IPS DF 6.9 (cell line): ENCODE data around the gene VIT.

ENCODE experiments used
- DNase-seq: peaks from one replicate; pipeline ENCODE4 v3.0.0-alpha.2; 2013; ENCODE audit warnings: low read depth, low spot score
- H3K27ac ChIP-seq: one replicate; pipeline ENCODE4 v1.5.1; 2013; ENCODE audit warnings: low read length, control low read depth
- H3K27me3 ChIP-seq: 2 replicates; pipeline ENCODE4 v1.6.1; 2013; ENCODE audit warnings: mild to moderate bottlenecking, low read length; ENCODE audit not compliant: control insufficient read depth, insufficient read depth
- H3K36me3 ChIP-seq: 2 replicates; pipeline ENCODE4 v1.6.1; 2013; ENCODE audit warnings: low read length; ENCODE audit not compliant: control insufficient read depth, insufficient read depth
- H3K4me1 ChIP-seq: 2 replicates; pipeline ENCODE4 v1.6.1; 2013; ENCODE audit warnings: low read length; ENCODE audit not compliant: control insufficient read depth, insufficient read depth
- H3K4me3 ChIP-seq: 2 replicates; pipeline ENCODE4 v1.5.1; 2013; ENCODE audit warnings: mild to moderate bottlenecking, low read length
- H3K9me3 ChIP-seq: 2 replicates; pipeline ENCODE4 v1.6.1; 2013; ENCODE audit warnings: low read length, inconsistent platforms; ENCODE audit not compliant: control insufficient read depth, insufficient read depth
- WGBS: extraction: QIAGEN DNeasy Blood & Tissue Kit; methylation state at CpG from one replicate; pipeline ENCODE4 v1.1.7; 2013; ENCODE audit warnings: mixed read lengths, missing lambda C conversion rate; ENCODE audit not compliant: insufficient read length, insufficient coverage; 5-methylcytosine and 5-hydroxymethylcytosine counted together

The VIT gene

DNA sequence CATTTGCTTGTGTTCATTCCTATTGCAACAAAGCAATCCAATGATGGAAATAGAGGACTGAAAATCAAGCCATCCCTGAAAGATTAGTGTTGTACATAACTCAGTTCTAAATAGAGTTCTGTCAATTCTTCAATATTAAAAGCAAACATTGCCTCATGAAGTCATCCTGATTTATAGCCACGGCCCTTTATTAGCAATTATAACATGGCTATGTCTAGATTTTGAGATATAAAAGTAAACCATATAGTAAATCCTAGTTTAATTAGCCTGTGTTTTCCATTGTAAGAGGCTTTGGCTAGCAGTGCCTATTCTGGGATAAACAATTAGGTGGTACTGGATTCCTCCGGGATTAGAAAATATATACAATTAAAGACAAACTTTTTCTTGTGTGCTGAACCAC is 33.2 kb upstream of the VIT start:
- WGBS: no CpG with 5 or more reads among the region's 2 CpGs
- no peak overlapping the region for H3K27ac ChIP-seq

DNA sequence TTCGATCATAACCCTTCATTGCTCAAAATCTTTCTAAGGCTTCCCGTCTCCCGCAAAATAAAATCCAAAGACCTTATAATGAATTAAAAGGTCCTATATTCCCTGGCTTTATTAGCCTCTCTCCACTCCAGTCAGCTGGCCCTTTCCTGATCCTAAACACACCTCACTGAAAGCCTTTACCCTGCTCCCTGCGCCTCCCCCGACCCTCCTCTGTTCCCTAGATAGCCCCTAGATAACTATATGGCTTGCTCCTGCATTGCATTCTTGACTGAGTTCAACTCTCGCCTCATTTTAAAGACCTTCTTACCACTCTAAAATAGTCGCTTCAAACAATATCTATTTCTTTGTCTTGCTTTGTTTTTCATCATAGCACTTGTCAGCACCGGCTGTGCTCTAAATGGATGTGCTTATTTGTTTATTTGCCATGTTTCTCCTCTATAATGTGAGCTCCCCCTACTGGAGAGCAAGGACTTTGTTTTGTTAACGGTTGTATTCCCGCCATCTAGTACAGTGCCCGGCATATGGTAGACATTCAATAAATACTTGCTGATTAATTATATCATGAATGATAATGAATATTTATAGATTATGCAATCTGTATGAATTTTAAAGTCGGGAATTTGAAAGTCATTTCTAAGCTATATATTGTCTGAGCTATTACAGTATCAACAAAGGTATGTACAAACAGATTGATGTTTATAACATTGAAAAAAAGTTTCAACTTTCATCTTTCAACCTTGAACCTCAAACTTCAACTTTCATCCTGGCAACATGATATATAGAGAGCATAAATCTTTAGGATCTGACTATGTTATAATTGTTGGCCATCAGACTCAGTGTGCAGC is 32.4 kb upstream of the VIT start:
- H3K4me1 ChIP-seq: no peaks in the 10 kb centered on the region
- H3K36me3 ChIP-seq: no peaks in the 10 kb centered on the region
- DNase-seq: peak; percentile 55
- H3K27me3 ChIP-seq: no peaks in the 10 kb centered on the region
- H3K4me3 ChIP-seq: no peak overlapping the region
- H3K9me3 ChIP-seq: no peaks in the 10 kb centered on the region
- WGBS: 100% methylated on average over 3 of the region's 12 CpGs
- no peak overlapping the region for H3K27ac ChIP-seq

More for the DNA sequence above, 33.2 kb upstream of the VIT start:
- no peaks in the 10 kb centered on the region for H3K36me3 ChIP-seq
- DNase-seq: no peak
- no peaks in the 10 kb centered on the region for H3K27me3 ChIP-seq
- no peaks in the 10 kb centered on the region for H3K9me3 ChIP-seq
- no peaks in the 10 kb centered on the region for H3K4me1 ChIP-seq
- no peak overlapping the region for H3K4me3 ChIP-seq

- DNase-seq: no peak
- Histone ChIP-seq H3K4me3 (no peak overlapping the region), H3K4me1 (no peaks in the 10 kb centered on the region), H3K27ac (no peak overlapping the region), H3K9me3 (no peaks in the 10 kb centered on the region), H3K27me3 (no peaks in the 10 kb centered on the region), H3K36me3 (no peaks in the 10 kb centered on the region)
- no CpG with 5 or more reads among the region's 1 CpG for WGBS
These were observed 31.8 kb upstream of the VIT start for GRCh38 chr2:36664696-36665076.

DNA sequence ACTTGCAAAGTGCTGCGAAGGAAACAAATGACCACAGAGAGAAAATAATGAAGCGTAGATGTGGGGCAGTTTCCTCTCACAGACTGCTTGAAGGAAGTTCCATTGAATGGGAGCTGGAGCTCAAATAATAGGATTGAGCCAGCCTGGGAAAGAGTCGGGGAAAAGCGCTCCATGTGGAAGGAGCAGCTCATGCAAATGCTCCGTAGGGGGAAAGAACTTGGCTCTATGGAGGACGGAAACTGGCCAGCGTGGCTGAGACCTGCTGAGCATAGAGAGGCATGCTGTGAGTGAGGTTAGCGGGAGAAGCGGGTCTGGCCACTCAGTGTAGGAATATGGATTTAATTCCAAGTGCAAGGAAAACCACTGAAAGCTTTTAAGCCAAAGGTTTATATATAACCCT is 28.6 kb upstream of the VIT start:
- Histone ChIP-seq H3K4me1 (no peaks in the 10 kb centered on the region), H3K27ac (no peak overlapping the region), H3K36me3 (no peaks in the 10 kb centered on the region), H3K27me3 (no peaks in the 10 kb centered on the region), H3K4me3 (no peak overlapping the region), H3K9me3 (no peaks in the 10 kb centered on the region)
- no peak for DNase-seq
- no CpG with 5 or more reads among the region's 9 CpGs for WGBS

GRCh38 chr2:36670881-36671595 is 25.5 kb upstream of the VIT start:
- no CpG with 5 or more reads among the region's 6 CpGs for WGBS

DNA sequence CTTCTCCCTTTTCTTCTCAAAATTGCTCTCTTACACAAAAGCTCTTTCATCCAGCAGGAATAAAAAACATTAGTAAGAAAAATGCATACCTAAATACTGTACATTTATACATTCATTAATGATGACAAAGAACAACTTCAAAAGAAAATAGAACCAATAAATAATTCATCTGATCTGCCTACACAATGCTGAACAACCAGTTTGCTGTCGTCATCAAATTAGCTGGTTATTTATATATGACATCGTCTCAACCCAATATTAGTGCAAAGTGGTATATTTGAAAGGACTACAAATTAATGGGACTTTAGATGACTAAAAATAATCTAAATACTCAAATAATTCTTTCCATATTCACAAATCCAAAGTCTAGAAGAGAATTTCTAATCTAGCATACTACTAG is 24.8 kb upstream of the VIT start:
- no peaks in the 10 kb centered on the region for H3K27me3 ChIP-seq
- no peak for DNase-seq
- no peaks in the 10 kb centered on the region for H3K36me3 ChIP-seq
- WGBS: no CpG with 5 or more reads among the region's 2 CpGs
- H3K4me1 ChIP-seq: no peaks in the 10 kb centered on the region
- H3K27ac ChIP-seq: no peak overlapping the region
- H3K4me3 ChIP-seq: no peak overlapping the region
- no peaks in the 10 kb centered on the region for H3K9me3 ChIP-seq

More at GRCh38 chr2:36670881-36671595, 25.5 kb upstream of the VIT start:
- H3K9me3 ChIP-seq: no peaks in the 10 kb centered on the region
- no peak overlapping the region for H3K4me3 ChIP-seq
- H3K4me1 ChIP-seq: no peaks in the 10 kb centered on the region
- H3K27ac ChIP-seq: no peak overlapping the region
- no peaks in the 10 kb centered on the region for H3K36me3 ChIP-seq
- no peak for DNase-seq
- no peaks in the 10 kb centered on the region for H3K27me3 ChIP-seq

DNA sequence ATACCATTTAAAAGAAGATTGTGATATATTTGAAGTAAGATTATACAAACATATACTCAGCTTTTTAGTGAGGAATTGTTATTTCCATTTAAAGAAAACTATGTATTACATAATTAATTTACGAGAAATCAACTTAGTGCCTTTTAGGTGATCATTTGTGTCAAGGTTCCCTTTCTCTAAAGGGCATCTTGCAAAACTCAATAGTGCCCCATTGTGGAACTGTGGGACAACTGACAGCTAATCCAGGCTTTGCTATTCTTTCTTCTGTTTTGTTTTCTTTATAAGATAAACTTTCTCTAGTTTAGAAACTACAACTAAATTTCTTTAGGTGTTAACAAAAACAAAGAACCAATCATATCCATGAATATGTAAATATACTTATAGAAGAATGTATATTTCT is 24.3 kb upstream of the VIT start:
- Histone ChIP-seq H3K27ac (no peak overlapping the region), H3K36me3 (no peaks in the 10 kb centered on the region), H3K27me3 (no peaks in the 10 kb centered on the region), H3K4me1 (no peaks in the 10 kb centered on the region), H3K4me3 (no peak overlapping the region), H3K9me3 (no peaks in the 10 kb centered on the region)
- DNase-seq: no peak
- WGBS: no CpG with 5 or more reads among the region's 1 CpG

DNA sequence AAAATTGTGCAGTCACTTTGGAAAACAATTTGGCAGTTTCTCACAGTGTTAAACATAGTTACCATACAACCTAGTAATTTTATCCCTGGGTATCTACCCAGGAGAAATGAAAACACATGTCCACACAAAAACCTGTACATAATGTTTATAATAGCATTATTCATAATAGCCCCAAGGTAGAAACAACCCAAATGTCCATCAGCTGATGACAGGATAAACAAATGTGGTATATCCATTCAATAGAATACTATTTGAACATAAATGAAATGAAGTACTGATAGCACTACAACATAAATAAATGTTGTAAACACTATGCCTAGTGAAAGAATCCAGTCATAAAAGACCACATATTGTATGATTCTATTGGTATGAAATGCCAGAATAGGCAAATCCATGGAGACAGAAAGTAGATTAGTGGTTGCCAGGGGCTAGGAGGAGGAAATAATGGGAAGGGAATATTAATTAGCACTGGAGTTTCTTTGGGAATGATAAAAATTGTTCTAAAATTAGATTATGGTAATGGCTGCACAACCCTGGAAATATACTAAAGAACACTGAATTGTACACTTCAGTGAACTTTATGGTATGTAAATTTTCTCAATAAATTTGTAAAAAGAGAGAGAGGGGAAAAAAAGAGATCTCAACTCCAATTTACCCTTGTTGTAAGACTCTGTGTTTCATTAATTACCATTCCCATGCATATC is 20.8 kb upstream of the VIT start:
- Histone ChIP-seq H3K9me3 (no peaks in the 10 kb centered on the region), H3K27me3 (no peaks in the 10 kb centered on the region), H3K27ac (no peak overlapping the region), H3K36me3 (no peaks in the 10 kb centered on the region), H3K4me3 (no peak overlapping the region), H3K4me1 (no peaks in the 10 kb centered on the region)
- no peak for DNase-seq

GRCh38 chr2:36676364-36676763 is 20.1 kb upstream of the VIT start:
- Histone ChIP-seq H3K27ac (no peak overlapping the region), H3K4me3 (no peak overlapping the region), H3K27me3 (no peaks in the 10 kb centered on the region), H3K36me3 (no peaks in the 10 kb centered on the region), H3K9me3 (no peaks in the 10 kb centered on the region), H3K4me1 (no peaks in the 10 kb centered on the region)
- no peak for DNase-seq
- no CpG with 5 or more reads among the region's 1 CpG for WGBS

GRCh38 chr2:36677386-36677785 is 19.1 kb upstream of the VIT start:
- H3K27ac ChIP-seq: no peak overlapping the region
- no peaks in the 10 kb centered on the region for H3K27me3 ChIP-seq
- H3K36me3 ChIP-seq: no peaks in the 10 kb centered on the region
- no peak for DNase-seq
- no peak overlapping the region for H3K4me3 ChIP-seq
- no peaks in the 10 kb centered on the region for H3K9me3 ChIP-seq
- no peaks in the 10 kb centered on the region for H3K4me1 ChIP-seq
